ENCODE results near the gene YARS2.
"Not testable (repeated sequence)": the region's sequence is repeated elsewhere in the genome, so short reads cannot be mapped to it uniquely, and the experiment has no call there.

YARS2 gene

DNA sequence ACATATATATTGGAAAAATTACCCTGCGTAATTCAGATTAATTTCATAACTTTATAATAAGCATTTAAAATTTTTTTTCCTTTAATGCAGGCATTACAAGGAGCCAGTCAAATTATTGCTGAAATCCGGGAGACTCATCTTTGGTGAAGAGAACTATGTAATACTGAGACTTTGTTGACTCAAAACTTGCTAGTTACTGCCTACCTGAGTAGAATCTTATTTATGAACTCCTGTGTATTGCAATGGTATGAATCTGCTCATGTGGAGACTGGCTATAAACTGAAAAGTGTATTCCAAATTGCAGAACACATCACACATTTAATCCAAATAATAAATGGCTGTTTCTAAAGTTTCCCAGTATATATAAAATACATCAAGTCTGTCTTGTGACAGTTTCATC, 12.4 kb downstream of the YARS2 start:
- no peak for DNase-seq

DNA sequence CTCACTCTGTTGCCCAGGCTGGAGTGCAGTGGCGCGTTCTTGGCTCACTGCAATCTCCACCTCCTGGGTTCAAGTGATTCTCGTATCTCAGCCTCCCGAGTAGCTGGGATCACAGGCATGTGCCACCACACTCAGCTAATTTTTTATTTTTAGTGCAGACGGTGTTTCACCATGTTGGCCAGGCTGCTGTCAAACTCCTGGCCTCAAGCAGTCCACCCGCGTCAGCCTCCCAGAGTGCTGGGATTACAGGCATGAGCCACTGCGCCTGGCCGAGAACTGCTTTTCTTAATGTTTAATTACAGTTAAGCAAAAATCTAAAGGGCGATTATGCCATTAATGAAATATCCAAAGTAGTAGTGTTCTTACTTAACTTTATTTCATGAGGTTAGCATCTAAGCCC, 13.6 kb downstream of the YARS2 start:
- DNase-seq = no peak

GRCh38 chr12:32739279-32739678, 16.4 kb downstream of the YARS2 start:
- no peak for DNase-seq

GRCh38 chr12:32737715-32738114, 18.0 kb downstream of the YARS2 start:
- no peak for DNase-seq

- DNase-seq = no peak
These were observed 19.3 kb downstream of the YARS2 start for GRCh38 chr12:32736445-32736844.

DNA sequence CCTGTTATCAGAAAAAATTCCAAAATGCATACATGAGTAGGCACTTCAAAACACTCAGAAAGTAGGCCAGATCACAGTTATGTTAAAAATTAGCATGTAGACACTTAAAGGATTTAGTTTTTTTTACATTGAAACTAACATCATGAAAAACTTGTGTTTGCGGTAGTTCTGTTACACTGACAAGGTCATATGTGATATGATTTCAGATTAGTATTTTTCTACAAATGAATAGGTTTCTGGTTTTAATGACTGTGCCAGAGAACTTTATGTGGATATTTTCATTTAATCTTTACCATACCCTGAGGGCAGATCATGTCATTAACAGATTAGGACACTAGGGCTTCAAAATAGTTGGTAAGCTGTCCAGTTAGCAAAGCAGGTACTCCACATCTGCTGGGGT, 20.7 kb downstream of the YARS2 start:
- DNase-seq = no peak

GRCh38 chr12:32727237-32727636, 28.5 kb downstream of the YARS2 start:
- DNase-seq = peak; percentile 1

DNA sequence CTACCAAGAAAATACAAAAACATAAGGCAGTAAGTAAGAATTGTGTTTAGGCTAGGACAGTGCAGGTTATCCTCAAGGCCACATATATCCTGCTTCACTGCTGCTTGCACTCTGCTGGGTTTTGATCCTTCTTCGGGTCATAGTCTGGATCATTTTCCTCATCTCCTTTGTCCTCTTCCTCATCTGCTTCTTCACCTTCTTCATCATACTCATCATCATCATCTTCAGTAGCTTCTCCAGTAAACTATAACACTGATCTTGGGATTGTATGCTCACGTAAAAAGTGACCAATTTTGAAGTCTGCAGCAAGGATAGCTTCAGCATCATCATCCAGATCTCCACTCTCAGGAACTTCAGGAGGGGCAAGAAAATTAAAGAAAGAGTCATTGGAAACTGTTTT, 29.4 kb downstream of the YARS2 start:
- no peak for DNase-seq

- not testable (repeated sequence) for DNase-seq
These were observed 30.4 kb downstream of the YARS2 start for GRCh38 chr12:32725308-32725707.

- no peak for DNase-seq
These were observed 36.8 kb downstream of the YARS2 start for GRCh38 chr12:32718926-32719325.

- no peak for DNase-seq
These were observed 40.9 kb downstream of the YARS2 start for GRCh38 chr12:32714772-32715171.

GRCh38 chr12:32708926-32709325, 46.8 kb downstream of the YARS2 start:
- no peak for DNase-seq

GRCh38 chr12:32706335-32707024, 49.2 kb downstream of the YARS2 start:
- no peak for DNase-seq

GRCh38 chr12:32705783-32706182, 49.9 kb downstream of the YARS2 start:
- DNase-seq = no peak

DNA sequence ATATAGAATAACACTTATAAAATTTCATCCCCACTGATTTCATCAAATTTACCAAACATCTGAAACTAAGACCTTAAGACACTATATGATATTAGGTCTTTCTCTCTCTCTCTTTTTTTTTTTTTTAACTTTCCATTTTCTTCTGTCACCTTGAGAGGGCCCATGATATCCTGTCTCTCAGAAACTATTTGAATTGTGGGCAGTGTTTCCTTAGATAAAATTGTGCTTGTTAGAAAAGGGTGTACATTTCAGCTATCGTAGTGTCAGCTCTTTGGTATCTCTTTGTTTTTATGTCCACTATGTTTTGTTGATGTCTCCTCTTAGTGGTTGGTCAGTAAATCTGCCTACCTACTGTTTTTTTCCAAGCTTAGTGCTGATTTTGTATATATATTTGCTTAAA, 52.8 kb downstream of the YARS2 start:
- DNase-seq = no peak

DNA sequence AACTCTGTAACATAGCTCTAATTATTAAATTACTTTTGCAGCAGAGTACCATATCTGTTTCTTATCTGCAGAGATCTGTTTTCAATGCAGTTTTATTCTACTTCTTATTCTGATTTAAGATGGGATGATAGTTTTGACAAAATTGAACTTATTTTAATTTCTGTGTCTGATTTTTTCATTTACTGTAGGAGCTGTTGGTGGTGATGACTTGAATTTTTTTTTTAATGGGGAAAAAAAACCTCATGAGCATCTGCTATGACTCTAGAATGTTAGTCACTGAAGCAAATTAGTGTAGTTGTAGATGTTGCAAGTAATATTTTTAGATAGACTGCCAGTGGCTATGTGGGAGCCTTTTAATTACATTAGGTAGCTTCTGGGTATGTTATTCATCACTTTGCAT, 53.2 kb downstream of the YARS2 start:
- DNase-seq = no peak

DNA sequence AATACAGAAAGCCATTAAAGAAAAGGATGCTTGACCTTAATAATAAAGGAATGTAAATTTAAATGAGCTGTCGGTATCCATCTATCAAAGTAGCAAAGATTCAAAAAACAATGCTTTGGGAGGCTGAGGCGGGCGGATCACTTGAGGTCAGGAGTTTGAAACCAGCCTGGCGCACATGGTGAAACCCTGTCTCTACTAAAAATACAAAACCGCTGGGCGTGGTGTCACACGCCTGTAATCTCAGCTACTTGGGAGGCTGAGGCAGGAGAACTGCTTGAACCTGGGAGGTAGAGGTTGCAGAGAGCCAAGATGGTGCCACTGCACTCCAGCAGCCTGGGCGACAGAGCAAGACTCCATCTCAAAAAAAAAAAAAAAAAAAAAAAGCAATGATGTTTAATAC, 56.3 kb downstream of the YARS2 start:
- not testable (repeated sequence) for DNase-seq

GRCh38 chr12:32698285-32698684, 57.4 kb downstream of the YARS2 start:
- DNase-seq = no peak

- DNase-seq = no peak
These were observed 58.3 kb downstream of the YARS2 start for GRCh38 chr12:32697445-32697844.

Measured in fibroblast of skin of back (primary cell).